ENCODE data around the gene MAT2A. TPM values are rescaled to one million over a fixed set of nuclear protein-coding genes. Genes with fewer than 3 reads are reported as not detected.

Gene MAT2A
- total and polyA plus RNA-seq, 2 of the 8 experiments (the other 6 are each of a cell fraction or from before 2014, with no cell fraction given) = 255 to 307 TPM

DNA sequence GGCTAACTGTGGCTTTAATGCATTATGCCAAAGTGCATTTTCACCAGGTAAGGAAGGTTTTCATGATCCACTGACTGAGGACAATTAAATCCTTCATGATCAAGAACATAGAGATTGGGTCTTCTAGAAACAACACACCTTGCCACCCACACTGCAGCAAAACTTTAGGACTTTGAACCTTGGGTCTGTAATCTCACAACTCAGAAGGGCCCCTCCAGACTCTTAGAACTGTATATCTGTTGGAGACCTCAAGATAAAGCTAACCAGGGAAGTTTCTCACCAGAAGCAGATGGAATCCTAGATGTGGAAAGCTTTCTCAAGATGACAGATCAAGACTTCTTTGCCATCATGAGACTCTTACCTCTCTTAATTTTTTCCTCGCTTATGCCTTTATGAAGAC is 42.5 kb upstream of the MAT2A start:
- no peak overlapping the region for H4K8ac ChIP-seq (ENCODE audit: extremely low read depth, insufficient read depth, low read length)
- no peak overlapping the region for H2BK120ac ChIP-seq (replicated peaks; ENCODE audit: low read depth, low read length)
- H3K4me3 ChIP-seq (ENCODE audit: extremely low read depth in 1 of 4, insufficient read depth in 2 of 4, low read depth in 3 of 4, low read length in 4 of 4) = no peak overlapping the region
- FAIRE-seq (no peak), DNase-seq (ENCODE audit: low read depth in 1 of 2, low spot score in 2 of 2) (no peak)
- no peaks in the 10 kb centered on the region for H3K23me2 ChIP-seq (ENCODE audit: low read depth, low read length)
- H3K9me3 ChIP-seq (ENCODE audit: insufficient read depth in 2 of 2, low read depth in 1 of 2, low read length in 1 of 2) = no peaks in the 10 kb centered on the region
- H3K14ac ChIP-seq (ENCODE audit: insufficient read length) = no peak overlapping the region
- no peaks in the 10 kb centered on the region for H4K20me1 ChIP-seq (replicated peaks in 1 of 2; ENCODE audit: control insufficient read depth in 1 of 2, insufficient read depth in 2 of 2, low read length in 2 of 2)
- no peak overlapping the region for H2BK20ac ChIP-seq (ENCODE audit: low read length)
- no peak overlapping the region for H2AK5ac ChIP-seq (ENCODE audit: low read depth, low read length)
- H2AFZ ChIP-seq (ENCODE audit: low read length) = no peak overlapping the region
- H3K4me1 ChIP-seq (replicated peaks in 1 of 4; ENCODE audit: control insufficient read depth in 3 of 4, insufficient read depth in 4 of 4, low read length in 3 of 4) = no peaks in the 10 kb centered on the region; a peak in 1 of 7 replicates
- no peak overlapping the region for H3K23ac ChIP-seq (ENCODE audit: insufficient read length)
- no peak overlapping the region for H3K4ac ChIP-seq (replicated peaks; ENCODE audit: insufficient read length, low read depth, low read length)
- TF ChIP-seq, protein P1, sequence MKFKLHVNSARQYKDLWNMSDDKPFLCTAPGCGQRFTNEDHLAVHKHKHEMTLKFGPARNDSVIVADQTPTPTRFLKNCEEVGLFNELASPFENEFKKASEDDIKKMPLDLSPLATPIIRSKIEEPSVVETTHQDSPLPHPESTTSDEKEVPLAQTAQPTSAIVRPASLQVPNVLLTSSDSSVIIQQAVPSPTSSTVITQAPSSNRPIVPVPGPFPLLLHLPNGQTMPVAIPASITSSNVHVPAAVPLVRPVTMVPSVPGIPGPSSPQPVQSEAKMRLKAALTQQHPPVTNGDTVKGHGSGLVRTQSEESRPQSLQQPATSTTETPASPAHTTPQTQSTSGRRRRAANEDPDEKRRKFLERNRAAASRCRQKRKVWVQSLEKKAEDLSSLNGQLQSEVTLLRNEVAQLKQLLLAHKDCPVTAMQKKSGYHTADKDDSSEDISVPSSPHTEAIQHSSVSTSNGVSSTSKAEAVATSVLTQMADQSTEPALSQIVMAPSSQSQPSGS (IDR thresholded peaks at IDR 0.05; ENCODE audit: low read length) = no peak
- TF ChIP-seq POLR2A (IDR thresholded peaks at IDR 0.05; ENCODE audit: control extremely low read depth in 1 of 2, low read depth in 2 of 2, low read length in 2 of 2) (no peak), CHD1 (IDR thresholded peaks at IDR 0.05; ENCODE audit: low read depth, low read length) (no peak), RBBP5 (IDR thresholded peaks at IDR 0.05; ENCODE audit: borderline replicate concordance, low read depth, low read length) (no peak)
- no peaks in the 10 kb centered on the region for H3K79me1 ChIP-seq (ENCODE audit: low read depth, low read length)
- no peak overlapping the region for H3K27ac ChIP-seq (ENCODE audit: low read depth, low read length)
- H2BK12ac ChIP-seq (ENCODE audit: low read depth, low read length) = no peak overlapping the region
- no peak overlapping the region for H4K91ac ChIP-seq (replicated peaks; ENCODE audit: insufficient read length, low read length)
- H2BK5ac ChIP-seq (ENCODE audit: low read depth, low read length) = no peak overlapping the region
- no peak overlapping the region for H3K9ac ChIP-seq (replicated peaks in 1 of 4; ENCODE audit: extremely low read depth in 1 of 4, low read depth in 3 of 4, low read length in 3 of 4)
- no peak overlapping the region for H4K5ac ChIP-seq (ENCODE audit: insufficient read length, low read depth, low read length)
- 89% methylated on average over 1 of the region's 1 CpG; no CpG with 5 or more reads in 1 of the 2 experiments for WGBS, 2 experiments (ENCODE audit: extremely low coverage in 1 of 2, insufficient coverage in 1 of 2, insufficient read length in 1 of 2, insufficient replicate concordance in 2 of 2, low coverage in 1 of 2, low lambda C conversion rate in 2 of 2, missing lambda C conversion rate in 1 of 2)
- H3K36me3 ChIP-seq (ENCODE audit: control insufficient read depth in 2 of 4, insufficient read depth in 4 of 4, low read length in 3 of 4) = no peaks in the 10 kb centered on the region
- H3K4me2 ChIP-seq (ENCODE audit: insufficient read depth in 1 of 2, low read depth in 2 of 2, low read length in 2 of 2) = no peak overlapping the region
- ChIA-PET CTCF (ENCODE audit: partially characterized antibody) (interaction anchor here (1.4 to 1.6 kb wide), 2 partner anchors 11 to 55 kb away, joined by 3 to 4 read pairs; no protein-coding TSS in a partner anchor), POLR2A (ENCODE audit: partially characterized antibody) (interaction anchor here (0.9 to 1.3 kb wide), 2 partner anchors 44 to 48 kb away, joined by 3 to 4 read pairs; no protein-coding TSS in a partner anchor)
- H3K56ac ChIP-seq (replicated peaks; ENCODE audit: insufficient read length, low read depth, low read length) = no peak overlapping the region
- no peak overlapping the region for H3K18ac ChIP-seq (ENCODE audit: extremely low read depth, low read length)
- no peaks in the 10 kb centered on the region for H3K27me3 ChIP-seq (replicated peaks in 1 of 4; ENCODE audit: control insufficient read depth in 3 of 4, extremely low read depth in 1 of 4, insufficient read depth in 3 of 4, low read length in 3 of 4)
- H3K79me2 ChIP-seq (ENCODE audit: control insufficient read depth in 1 of 2, insufficient read depth in 2 of 2, low read length in 2 of 2) = no peaks in the 10 kb centered on the region
- no peak overlapping the region for H2BK15ac ChIP-seq (ENCODE audit: low read length)

Measured in H1 (cell line).